SK-N-SH (cell line): ENCODE measurements around the gene ROR2. TPM values are rescaled to one million over a fixed set of nuclear protein-coding genes. Genes with fewer than 3 reads are reported as not detected.

Source experiments
- CTCF ChIA-PET: fragments of 300-600, 350-600 bp; formaldehyde crosslinking; extraction: SDS; loops from one replicate; lab custom pipeline; 2021; lab: Yijun Ruan, JAX
- POLR2A ChIA-PET: fragments of 350-600 bp; sonication (Branson Sonifier 250); formaldehyde crosslinking; extraction: SDS; loops from one replicate; lab custom pipeline; 2020; ENCODE audit warnings: antibody characterized with exemption, inconsistent platforms; lab: Yijun Ruan, JAX
- DNase-seq: peaks from one replicate; pipeline ENCODE4 v3.0.0; 2012
- H2AFZ ChIP-seq: fragments of 200-600 bp; sonication (generic); 2 replicates; pipeline ENCODE4 v1.8.1; 2016; ENCODE audit warnings: antibody characterized with exemption, mild to moderate bottlenecking, low read depth
- H3F3A ChIP-seq: fragments of 200-600 bp; sonication (generic); replicated peaks from 2 replicates; pipeline ENCODE3; 2016; ENCODE audit warnings: antibody characterized with exemption, mild to moderate bottlenecking; ENCODE audit not compliant: insufficient read depth
- H3K27ac ChIP-seq, 2 experiments: fragments of 200-500 bp in 1 of 2; fragments of 200-600 bp in 1 of 2; sonication (Bioruptor generic) in 1 of 2; sonication (generic), shearing (Covaris generic) in 1 of 2; 2 replicates each; pipeline versions ENCODE4 v1.5.1 to v1.6.1; 2014 to 2016; ENCODE audit warnings: low read depth in 2 of 2, inconsistent platforms in 1 of 2, low read length in 1 of 2, mild to moderate bottlenecking in 1 of 2, mixed read lengths in 1 of 2
- H3K27me3 ChIP-seq: fragments of 200-600 bp; sonication (generic), shearing (Covaris generic); 2 replicates; pipeline ENCODE4 v1.6.1; 2016; ENCODE audit warnings: mixed run types; ENCODE audit not compliant: insufficient read depth
- H3K36me3 ChIP-seq, 2 experiments: fragments of 200-500 bp in 1 of 2; fragments of 200-600 bp in 1 of 2; sonication (Bioruptor generic) in 1 of 2; sonication (generic) in 1 of 2; replicated peaks in 1 of 2; 2 replicates each; pipeline versions ENCODE3 to v1.5.1; 2014 to 2016; ENCODE audit warnings: low read length in 1 of 2, mild to moderate bottlenecking in 1 of 2; ENCODE audit not compliant: insufficient read depth in 2 of 2, control insufficient read depth in 1 of 2
- H3K4me1 ChIP-seq, 2 experiments: fragments of 200-500 bp in 1 of 2; fragments of 200-600 bp in 1 of 2; sonication (Bioruptor generic) in 1 of 2; sonication (generic), shearing (Covaris generic) in 1 of 2; 2 replicates each; pipeline versions ENCODE4 v1.5.1 to v1.6.1; 2014 to 2016; ENCODE audit warnings: low read depth in 1 of 2, low read length in 1 of 2, mixed run types in 1 of 2; ENCODE audit not compliant: insufficient read depth in 2 of 2, control insufficient read depth in 1 of 2
- H3K4me2 ChIP-seq: fragments of 200-600 bp; sonication (generic), shearing (Covaris generic); 2 replicates; pipeline ENCODE4 v1.6.1; 2017; ENCODE audit warnings: mixed run types
- H3K4me3 ChIP-seq, 2 experiments: fragments of 200-500 bp in 1 of 2; fragments of 200-600 bp in 1 of 2; sonication (Bioruptor generic) in 1 of 2; sonication (generic), shearing (Covaris generic) in 1 of 2; 2 replicates each; pipeline versions ENCODE4 v1.5.1 to v1.8.1; 2014 to 2016; ENCODE audit warnings: low read depth in 2 of 2, inconsistent platforms in 1 of 2, low read length in 1 of 2, mild to moderate bottlenecking in 1 of 2, mixed read lengths in 1 of 2, moderate library complexity in 1 of 2
- H3K79me2 ChIP-seq: fragments of 200-600 bp; sonication (generic); 2 replicates; pipeline ENCODE4 v1.8.1; 2017; ENCODE audit warnings: mild to moderate bottlenecking; ENCODE audit not compliant: insufficient read depth
- H3K9ac ChIP-seq: fragments of 200-600 bp; sonication (generic); 2 replicates; pipeline ENCODE4 v1.6.1; 2017; ENCODE audit warnings: mixed run types
- H3K9me2 ChIP-seq: fragments of 200-600 bp; sonication (generic); 2 replicates; pipeline ENCODE4 v1.6.1; 2017; ENCODE audit warnings: mixed run types
- H3K9me3 ChIP-seq: fragments of 200-600 bp; sonication (generic); 2 replicates; pipeline ENCODE4 v1.6.1; 2017; ENCODE audit warnings: mixed run types, mild to moderate bottlenecking, moderate library complexity
- H4K20me1 ChIP-seq: fragments of 200-600 bp; sonication (generic); 2 replicates; pipeline ENCODE4 v1.6.1; 2017; ENCODE audit warnings: mild to moderate bottlenecking, mixed run types; ENCODE audit not compliant: insufficient read depth
- CTCF ChIP-seq: fragments of 200-600 bp; sonication (generic); IDR thresholded peaks from 2 replicates; pipeline ENCODE4 v1.6.1; 2017; ENCODE audit warnings: antibody characterized with exemption, mild to moderate bottlenecking, moderate library complexity
- EP300 ChIP-seq, 2 experiments: IDR thresholded peaks; 2 replicates each; pipeline versions ENCODE4 v1.4.0 to v1.6.1; 2012; ENCODE audit warnings: borderline replicate concordance in 1 of 2, low read depth in 1 of 2, low read length in 1 of 2
- GATA2 ChIP-seq: sonication (generic); formaldehyde crosslinking; IDR thresholded peaks from 2 replicates; pipeline ENCODE4 v1.5.0; 2020; ENCODE audit warnings: mild to moderate bottlenecking, missing genetic modification reagents
- JUND ChIP-seq: IDR thresholded peaks from 2 replicates; pipeline ENCODE4 v1.4.0; 2012
- MAX ChIP-seq: IDR thresholded peaks from 2 replicates; pipeline ENCODE4 v1.4.0; 2012; ENCODE audit warnings: low read depth
- MEF2A ChIP-seq: IDR thresholded peaks from 2 replicates; pipeline ENCODE4 v1.4.0; 2012; ENCODE audit warnings: low read depth, borderline replicate concordance
- NFIC ChIP-seq: IDR thresholded peaks from 2 replicates; pipeline ENCODE4 v1.4.0; 2012; ENCODE audit warnings: borderline replicate concordance
- NRF1 ChIP-seq: IDR thresholded peaks from 2 replicates; pipeline ENCODE4 v1.6.1; 2012; ENCODE audit warnings: low read depth, mild to moderate bottlenecking, low read length
- RAD21 ChIP-seq: IDR thresholded peaks from 2 replicates; pipeline ENCODE4 v1.6.1; 2012; ENCODE audit warnings: mild to moderate bottlenecking, low read length
- RCOR1 ChIP-seq: fragments of 150-350 bp; IDR thresholded peaks from 2 replicates; pipeline ENCODE4 v1.6.1; 2017; ENCODE audit warnings: antibody characterized with exemption, low read length
- RXRA ChIP-seq: IDR thresholded peaks from 2 replicates; pipeline ENCODE4 v1.4.0; 2012; ENCODE audit warnings: low read depth, mild to moderate bottlenecking, borderline replicate concordance
- SIN3A ChIP-seq: IDR thresholded peaks from 2 replicates; pipeline ENCODE4 v1.6.1; 2012; ENCODE audit warnings: low read depth, mild to moderate bottlenecking, low read length, moderate library complexity, borderline replicate concordance
- YY1 ChIP-seq: IDR thresholded peaks from 2 replicates; pipeline ENCODE4 v1.4.0; 2012; ENCODE audit warnings: low read depth, mild to moderate bottlenecking
- ZBTB33 ChIP-seq: IDR thresholded peaks from 2 replicates; pipeline ENCODE4 v1.4.0; 2012; ENCODE audit warnings: low read depth, borderline replicate concordance
- WGBS: methylation state at CpG from one replicate; pipeline ENCODE4 v1.1.6; 2017; ENCODE audit warnings: low lambda C conversion rate; 5-methylcytosine and 5-hydroxymethylcytosine counted together
- polyA plus RNA-seq, 3 experiments: library from polyadenylated mRNA; depleted of rRNA; stranded (reverse); fragments of >200 nt; gene quantifications; 2 replicates each; pipeline ENCODE4 v1.2.3, GENCODE V29; 2012

ROR2 gene
- polyA plus RNA-seq, 1 of the 3 experiments (the other 2 are of a cell fraction), result 0.43 TPM

- H3K4me2 ChIP-seq, result no peak overlapping the region
- WGBS, result 18% methylated on average over 6 of the region's 6 CpGs
- POLR2A ChIA-PET, result no interaction called here
Observed at GRCh38 chr9:91848146-91848545, 101.9 kb downstream of the ROR2 start.

More at GRCh38 chr9:91848146-91848545, 101.9 kb downstream of the ROR2 start:
- no peaks in the 10 kb centered on the region for H3K36me3 ChIP-seq
- peak; percentile 67 for DNase-seq
- H3K79me2 ChIP-seq, result no peaks in the 10 kb centered on the region
- H3K9ac ChIP-seq, result no peak overlapping the region
- no peak overlapping the region for H3K4me3 ChIP-seq
- no peaks in the 10 kb centered on the region for H3K9me2 ChIP-seq
- no peaks in the 10 kb centered on the region for H3K9me3 ChIP-seq
- TF ChIP-seq YY1, result no peak
- TF ChIP-seq MEF2A, result no peak
- TF ChIP-seq SIN3A, result no peak
- TF ChIP-seq NFIC, result no peak
- no peak for TF ChIP-seq RXRA
- TF ChIP-seq GATA2 (CRISPR knock-in tag), result peak; percentile 57; the same call in 1 of the 2 replicates
- no peak for TF ChIP-seq MAX
- TF ChIP-seq JUND, result no peak
- no peak for TF ChIP-seq ZBTB33
- TF ChIP-seq RAD21, result peak; percentile 16
- TF ChIP-seq RCOR1, result 0 out of 2 replicates have a peak, but pooled peaks have one; percentile 9
- TF ChIP-seq EP300 (IDR thresholded peaks at IDR 0.05; ENCODE audit: borderline replicate concordance in 1 of 2, low read depth in 1 of 2, low read length in 1 of 2), result peak in 1 of 2 experiments; percentile 50; a peak in 2 of 4 replicates
- TF ChIP-seq NRF1, result no peak
- TF ChIP-seq CTCF, result no peak
- TF ChIP-seq, all 33 proteins: peak for 4
- Histone ChIP-seq H2AFZ (no peak overlapping the region), H3K27ac (peak overlapping the region in 1 of 2 experiments; percentile 88; a peak in 2 of 4 replicates), H3K4me1 (peaks cover 0 to 43% of the 10 kb centered on the region in 2 experiments; a peak in 2 of 4 replicates), H3K27me3 (no peaks in the 10 kb centered on the region), H3F3A (no peaks in the 10 kb centered on the region), H4K20me1 (no peaks in the 10 kb centered on the region)
- CTCF ChIA-PET, result interaction anchor here (1.3 to 2.4 kb wide), 5 partner anchors 10 to 102 kb away, joined by 3 to 11 read pairs (median 4); partner anchors contain the start of gene ROR2
